Tibial nerve (tissue), 4 donors: ENCODE results near the gene MARF1. TPM values are rescaled to one million over a fixed set of nuclear protein-coding genes. Genes with fewer than 3 reads are reported as not detected.

Source experiments
- DNase-seq, 2 donors: peaks; one replicate each; pipeline ENCODE4 v3.0.0-alpha.2; 2019; ENCODE audit warnings: low spot score in 2 of 2
- H3K27ac ChIP-seq, 4 donors: fragments of 200-600 bp; sonication (generic) in 3 of 4; one replicate each; pipeline ENCODE4 v1.5.1; 2017 to 2019; ENCODE audit warnings: mild to moderate bottlenecking in 1 of 4
- H3K27me3 ChIP-seq, 2 donors: fragments of 200-600 bp; sonication (generic) in 1 of 2; one replicate each; pipeline versions ENCODE4 v1.5.1 to v1.6.0; 2017 to 2019
- H3K36me3 ChIP-seq, 3 donors: fragments of 200-600 bp; sonication (generic); one replicate each; pipeline ENCODE4 v1.5.1; 2018 to 2019
- H3K4me1 ChIP-seq, 4 donors: fragments of 200-600 bp; sonication (generic) in 3 of 4; one replicate each; pipeline ENCODE4 v1.5.1; 2017 to 2019
- H3K4me3 ChIP-seq, 4 donors: fragments of 200-600 bp; sonication (generic) in 3 of 4; one replicate each; pipeline ENCODE4 v1.5.1; 2017 to 2019; ENCODE audit warnings: mild to moderate bottlenecking in 1 of 4, moderate library complexity in 1 of 4
- H3K9me3 ChIP-seq, 4 donors: fragments of 200-600 bp; sonication (generic) in 3 of 4; one replicate each; pipeline ENCODE4 v1.5.1; 2017 to 2019
- CTCF ChIP-seq, 5 experiments: fragments of 200-600 bp in 3 of 5; fragments of 450-650 bp in 2 of 5; sonication (generic) in 3 of 5; IDR thresholded peaks; one replicate each; pipeline ENCODE4 v1.5.1; 2016 to 2019; ENCODE audit warnings: antibody characterized with exemption in 5 of 5, mild to moderate bottlenecking in 3 of 5, moderate library complexity in 2 of 5
- EP300 ChIP-seq, 2 donors: sonication (generic); formaldehyde crosslinking; IDR thresholded peaks; one replicate each; pipeline ENCODE4 v1.6.1; 2017; ENCODE audit warnings: antibody characterized with exemption in 2 of 2, mild to moderate bottlenecking in 1 of 2
- POLR2A ChIP-seq, 2 donors: fragments of 450-650 bp; IDR thresholded peaks; one replicate each; pipeline ENCODE4 v1.6.1; 2017; ENCODE audit warnings: antibody characterized with exemption in 2 of 2, mild to moderate bottlenecking in 2 of 2, moderate library complexity in 2 of 2
- WGBS, 2 donors: methylation state at CpG; one replicate each; pipeline ENCODE4 v1.1.5; 2018; 5-methylcytosine and 5-hydroxymethylcytosine counted together
- total RNA-seq, 4 donors: library from RNA; depleted of rRNA; stranded (reverse); fragments of >200 nt; gene quantifications; one replicate each; pipeline ENCODE4 v1.1.0, GENCODE V29; 2016

Gene MARF1
- total RNA-seq, 4 donors from 2014 or later: 44.6 to 57.5 (median 54.4) TPM

DNA sequence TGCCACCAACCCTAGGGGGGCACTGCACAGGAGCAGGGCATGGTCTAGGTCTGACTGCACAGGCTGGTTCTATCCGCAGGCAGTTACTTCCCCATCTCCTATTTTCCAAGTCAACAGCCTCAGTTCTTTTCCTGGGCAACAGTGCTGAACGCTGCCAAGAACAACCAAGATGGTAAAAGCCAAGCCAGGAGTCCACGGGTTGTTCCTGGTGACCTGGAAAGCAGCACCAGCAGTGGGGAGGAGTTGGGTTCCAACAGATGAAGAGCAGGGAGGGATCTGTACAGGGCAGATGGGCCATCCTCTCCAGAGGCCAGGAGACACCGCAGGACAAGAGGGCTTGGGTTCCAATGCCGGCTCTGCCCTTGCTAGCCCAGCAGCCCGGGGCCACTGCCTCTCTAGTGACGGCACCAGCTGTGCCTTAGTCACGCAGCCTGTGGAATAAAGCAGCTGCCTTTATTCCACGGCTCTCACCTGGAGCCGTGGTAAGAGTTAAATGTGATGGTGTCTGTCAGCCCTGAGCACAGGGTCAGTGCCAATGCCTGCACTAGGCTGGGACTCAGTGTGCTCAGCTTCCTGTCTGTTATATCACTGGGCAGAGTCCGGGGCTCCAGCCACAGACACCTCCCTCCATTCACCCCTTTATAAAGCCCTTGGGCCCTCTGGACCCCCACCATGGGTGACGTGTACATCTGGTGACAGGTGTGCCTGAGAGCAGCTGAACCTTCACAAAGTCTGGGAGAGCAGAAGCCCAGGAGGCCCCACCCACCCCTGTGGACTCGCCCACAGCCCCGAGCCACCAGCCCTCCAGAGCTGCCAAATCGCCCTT is 44.9 kb downstream of the MARF1 start:
- Histone ChIP-seq H3K4me3 (no peak overlapping the region), H3K36me3 (peaks cover 5 to 96% (median 42%) of the 10 kb centered on the region in 3 donors), H3K27me3 (no peaks in the 10 kb centered on the region), H3K4me1 (peaks cover 0 to 13% (median 0%) of the 10 kb centered on the region in 4 donors), H3K9me3 (no peaks in the 10 kb centered on the region), H3K27ac (peak overlapping the region in 2 of 4 donors; percentile 28 to 34)
- no peak for TF ChIP-seq POLR2A (IDR thresholded peaks at IDR 0.05)
- TF ChIP-seq EP300 (IDR thresholded peaks at IDR 0.05): no peak
- TF ChIP-seq CTCF (IDR thresholded peaks at IDR 0.05): no peak
- no peak for DNase-seq
- WGBS, 2 donors: 91 to 92% methylated on average over 13 to 15 of the region's 15 CpGs

- WGBS, 2 donors: 45 to 54% methylated on average over 6 of the region's 6 CpGs
- Histone ChIP-seq H3K27me3 (no peaks in the 10 kb centered on the region), H3K36me3 (peaks cover 5 to 93% (median 34%) of the 10 kb centered on the region in 3 donors), H3K4me3 (no peak overlapping the region), H3K9me3 (no peaks in the 10 kb centered on the region), H3K4me1 (peaks cover 0 to 16% (median 0%) of the 10 kb centered on the region in 4 donors), H3K27ac (peak overlapping the region in 1 of 4 donors; percentile 34)
- DNase-seq: no peak
- TF ChIP-seq EP300 (IDR thresholded peaks at IDR 0.05) (no peak), POLR2A (IDR thresholded peaks at IDR 0.05) (no peak), CTCF (IDR thresholded peaks at IDR 0.05) (no peak)
Observed at GRCh38 chr16:15597135-15597534, 45.8 kb downstream of the MARF1 start.

DNA sequence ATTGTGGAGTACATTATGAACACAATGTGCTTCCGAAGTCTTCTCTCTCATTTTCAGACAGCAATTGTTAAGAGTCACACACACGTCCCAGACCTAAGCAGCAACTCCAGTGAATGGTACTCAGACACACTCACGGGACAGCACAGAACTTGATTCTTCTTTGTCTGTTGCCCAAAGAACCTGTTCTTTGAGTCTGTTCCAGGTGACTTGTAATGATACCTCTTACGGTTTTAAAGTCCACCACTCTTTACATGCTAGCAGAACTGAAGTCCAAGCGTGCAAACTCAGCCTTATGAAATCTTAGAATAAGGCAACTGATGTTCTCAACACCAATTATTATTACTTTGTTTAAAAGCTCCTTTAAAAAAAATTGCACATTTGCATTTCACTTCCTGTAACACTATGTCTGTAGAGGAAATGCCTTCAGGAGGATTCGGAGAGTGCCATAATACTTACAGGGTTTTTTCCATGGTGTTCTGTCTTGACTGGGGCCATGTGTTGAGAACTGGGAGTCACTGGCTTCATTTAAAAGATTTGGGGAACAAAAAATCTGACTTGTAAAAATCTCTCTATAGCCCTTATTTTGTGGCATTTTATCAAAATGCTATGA is 48.1 kb downstream of the MARF1 start:
- Histone ChIP-seq H3K4me1 (peaks cover 0 to 33% (median 3%) of the 10 kb centered on the region in 4 donors), H3K27ac (no peak overlapping the region), H3K4me3 (no peak overlapping the region), H3K9me3 (no peaks in the 10 kb centered on the region), H3K27me3 (no peaks in the 10 kb centered on the region), H3K36me3 (peaks cover 5 to 81% (median 25%) of the 10 kb centered on the region in 3 donors)
- TF ChIP-seq CTCF (IDR thresholded peaks at IDR 0.05) (no peak), EP300 (IDR thresholded peaks at IDR 0.05) (no peak), POLR2A (IDR thresholded peaks at IDR 0.05) (no peak)
- DNase-seq: no peak
- 82 to 87% methylated on average over 6 of the region's 6 CpGs for WGBS, 2 donors

DNA sequence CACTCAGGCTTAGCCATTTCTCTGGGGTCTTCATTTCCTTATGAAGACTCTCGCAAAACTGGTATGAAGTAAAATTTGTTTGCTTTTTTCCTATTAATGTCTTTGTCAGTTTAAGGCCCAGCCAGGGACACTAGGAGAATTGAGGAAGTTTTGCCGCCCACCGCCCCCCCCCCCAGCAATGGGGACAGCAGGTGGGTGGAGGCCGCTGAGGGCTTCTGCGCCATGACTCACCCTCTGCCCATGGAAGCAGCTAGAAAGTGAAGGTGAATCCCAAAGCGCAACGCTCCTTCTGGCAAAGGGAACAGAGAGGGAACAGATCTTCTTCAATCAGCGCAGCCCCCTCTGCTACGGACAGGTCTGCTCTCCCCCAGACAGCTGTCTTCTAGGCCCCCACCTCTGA is 49.7 kb downstream of the MARF1 start:
- H3K4me3 ChIP-seq: no peak overlapping the region
- no peaks in the 10 kb centered on the region for H3K27me3 ChIP-seq
- peaks cover 0 to 38% (median 3%) of the 10 kb centered on the region in 4 donors for H3K4me1 ChIP-seq
- H3K9me3 ChIP-seq: no peaks in the 10 kb centered on the region
- DNase-seq: no peak
- 83 to 86% methylated on average over 9 of the region's 9 CpGs for whole genome bisulfite sequencing, 2 donors
- no peak for TF ChIP-seq CTCF (IDR thresholded peaks at IDR 0.05)
- H3K36me3 ChIP-seq: peaks cover 0 to 81% (median 16%) of the 10 kb centered on the region in 3 donors
- H3K27ac ChIP-seq: peak overlapping the region in 2 of 4 donors; percentile 9 to 40

- TF ChIP-seq EP300 (IDR thresholded peaks at IDR 0.05) (no peak), POLR2A (IDR thresholded peaks at IDR 0.05) (no peak), CTCF (IDR thresholded peaks at IDR 0.05) (no peak)
- no peak for DNase-seq
- H3K4me1 ChIP-seq: peaks cover 0 to 30% (median 3%) of the 10 kb centered on the region in 4 donors
- WGBS, 2 donors: 82 to 88% methylated on average over 7 to 9 of the region's 9 CpGs
- no peaks in the 10 kb centered on the region for H3K27me3 ChIP-seq
- peak overlapping the region in 2 of 4 donors; percentile 27 to 40 for H3K27ac ChIP-seq
- H3K4me3 ChIP-seq: no peak overlapping the region
- H3K36me3 ChIP-seq: peaks cover 0 to 81% (median 16%) of the 10 kb centered on the region in 3 donors
- no peaks in the 10 kb centered on the region for H3K9me3 ChIP-seq
Observed at GRCh38 chr16:15592324-15592723, 50.6 kb downstream of the MARF1 start.
